Stomach (tissue), 4 donors: ENCODE data around the gene H3-3A.

ENCODE experiments used
- POLR2A ChIP-seq, 4 donors: fragments of 450-650 bp; IDR thresholded peaks; one replicate each; pipeline ENCODE4 v1.6.1; 2016; ENCODE audit warnings: antibody characterized with exemption in 4 of 4, control low read depth in 2 of 4, mild to moderate bottlenecking in 1 of 4, moderate library complexity in 1 of 4
- TF ChIP-seq, protein P1 (sequence below), 7 experiments: fragments of 450-650 bp in 4 of 7; fragments of 200-600 bp in 3 of 7; sonication (generic) in 3 of 7; IDR thresholded peaks; one replicate each; pipeline ENCODE4 v1.5.1; 2016 to 2019; ENCODE audit warnings: antibody characterized with exemption in 7 of 7, control low read depth in 2 of 7, mild to moderate bottlenecking in 1 of 7

DNA sequence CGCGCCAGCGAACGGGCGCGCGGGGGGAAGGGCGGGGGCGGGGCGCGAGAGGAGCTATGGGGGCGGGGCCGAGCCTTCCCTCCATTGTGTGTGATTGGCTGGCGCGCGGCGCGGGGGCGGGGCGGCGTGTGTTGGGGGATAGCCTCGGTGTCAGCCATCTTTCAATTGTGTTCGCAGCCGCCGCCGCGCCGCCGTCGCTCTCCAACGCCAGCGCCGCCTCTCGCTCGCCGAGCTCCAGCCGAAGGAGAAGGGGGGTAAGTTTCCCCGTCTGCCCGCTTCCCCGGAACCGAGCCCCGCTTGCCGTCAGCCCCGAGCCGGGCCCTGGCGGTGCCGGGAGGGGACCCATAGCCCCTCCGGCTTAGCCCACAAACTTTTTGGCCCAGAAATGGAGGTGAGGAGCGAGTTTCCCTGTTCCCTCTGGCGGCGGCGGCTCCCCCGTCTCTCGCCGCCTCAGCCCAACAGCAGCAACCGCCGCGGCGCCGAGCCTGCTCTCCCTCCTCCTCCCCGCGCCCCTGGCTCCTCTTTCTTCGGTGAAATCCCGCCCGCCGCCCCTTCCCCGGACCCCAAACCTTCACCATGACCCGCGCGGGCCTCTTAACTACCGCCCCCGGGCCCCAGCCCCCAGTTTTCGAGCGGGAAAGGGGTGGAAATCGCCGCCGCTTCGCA is at the start of gene H3-3A:
- TF ChIP-seq, protein P1, sequence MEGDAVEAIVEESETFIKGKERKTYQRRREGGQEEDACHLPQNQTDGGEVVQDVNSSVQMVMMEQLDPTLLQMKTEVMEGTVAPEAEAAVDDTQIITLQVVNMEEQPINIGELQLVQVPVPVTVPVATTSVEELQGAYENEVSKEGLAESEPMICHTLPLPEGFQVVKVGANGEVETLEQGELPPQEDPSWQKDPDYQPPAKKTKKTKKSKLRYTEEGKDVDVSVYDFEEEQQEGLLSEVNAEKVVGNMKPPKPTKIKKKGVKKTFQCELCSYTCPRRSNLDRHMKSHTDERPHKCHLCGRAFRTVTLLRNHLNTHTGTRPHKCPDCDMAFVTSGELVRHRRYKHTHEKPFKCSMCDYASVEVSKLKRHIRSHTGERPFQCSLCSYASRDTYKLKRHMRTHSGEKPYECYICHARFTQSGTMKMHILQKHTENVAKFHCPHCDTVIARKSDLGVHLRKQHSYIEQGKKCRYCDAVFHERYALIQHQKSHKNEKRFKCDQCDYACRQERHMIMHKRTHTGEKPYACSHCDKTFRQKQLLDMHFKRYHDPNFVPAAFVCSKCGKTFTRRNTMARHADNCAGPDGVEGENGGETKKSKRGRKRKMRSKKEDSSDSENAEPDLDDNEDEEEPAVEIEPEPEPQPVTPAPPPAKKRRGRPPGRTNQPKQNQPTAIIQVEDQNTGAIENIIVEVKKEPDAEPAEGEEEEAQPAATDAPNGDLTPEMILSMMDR (IDR thresholded peaks at IDR 0.05) = peak in 2 of 7 experiments; percentile 10 to 20
- peak in 2 of 4 donors; percentile 88 to 95 for TF ChIP-seq POLR2A (IDR thresholded peaks at IDR 0.05)
